Esophagus squamous epithelium (tissue), 5 donors: ENCODE data around the gene C3orf62. TPM values are rescaled to one million over a fixed set of nuclear protein-coding genes. Genes with fewer than 3 reads are reported as not detected.

Source experiments
- DNase-seq: peaks from one replicate; lab custom pipeline; 2025; lab: John Stamatoyannopoulos, UW
- H3K27ac ChIP-seq, 4 donors: fragments of 200-600 bp; sonication (generic); one replicate each; pipeline ENCODE4 v1.5.1; 2016 to 2019; ENCODE audit warnings: mild to moderate bottlenecking in 1 of 4
- H3K27me3 ChIP-seq, 4 donors: fragments of 200-600 bp; sonication (generic); 1 replicate in 3 of 4; 2 replicates in 1 of 4; pipeline versions ENCODE4 v1.5.1 to v1.6.0; 2017 to 2021; ENCODE audit warnings: antibody characterized with exemption in 1 of 4
- H3K36me3 ChIP-seq, 3 donors: fragments of 200-600 bp; sonication (generic); one replicate each; pipeline ENCODE4 v1.5.1; 2016 to 2019
- H3K4me1 ChIP-seq, 3 donors: fragments of 200-600 bp; sonication (generic); one replicate each; pipeline ENCODE4 v1.5.1; 2017 to 2019
- H3K4me3 ChIP-seq, 4 donors: fragments of 200-600 bp; sonication (generic); 1 replicate in 3 of 4; 2 replicates in 1 of 4; pipeline ENCODE4 v1.5.1; 2016 to 2019; ENCODE audit warnings: mild to moderate bottlenecking in 2 of 4, moderate library complexity in 1 of 4
- H3K9me3 ChIP-seq, 3 donors: fragments of 200-600 bp; sonication (generic); one replicate each; pipeline ENCODE4 v1.5.1; 2016 to 2019
- POLR2A ChIP-seq, 4 donors: fragments of 450-650 bp; IDR thresholded peaks; one replicate each; pipeline ENCODE4 v1.6.1; 2017; ENCODE audit warnings: antibody characterized with exemption in 4 of 4, mild to moderate bottlenecking in 4 of 4, moderate library complexity in 3 of 4
- WGBS, 2 donors: methylation state at CpG; one replicate each; pipeline ENCODE4 v1.1.5; 2018; 5-methylcytosine and 5-hydroxymethylcytosine counted together
- intact Hi-C: fragments of 100-400 bp; cut with DNase I; formaldehyde crosslinking; loops from one replicate; pipeline ENCODE4 v1.15.0; 2022
- total RNA-seq, 4 donors: library from RNA; depleted of rRNA; stranded (reverse); fragments of >200 nt; gene quantifications; one replicate each; pipeline ENCODE4 v1.1.0, GENCODE V29; 2016
- TF ChIP-seq, protein P1 (sequence below), 6 experiments: fragments of 450-650 bp in 4 of 6; fragments of 200-600 bp in 2 of 6; sonication (generic) in 2 of 6; IDR thresholded peaks; one replicate each; pipeline ENCODE4 v1.5.1; 2016 to 2019; ENCODE audit warnings: antibody characterized with exemption in 6 of 6, mild to moderate bottlenecking in 4 of 6, moderate library complexity in 4 of 6
- donor health status: DM: yes; HTN: yes; CAD: no.

Gene C3orf62
- total RNA-seq, 4 donors from 2014 or later: 1.8 to 3.6 (median 3.0) TPM

DNA sequence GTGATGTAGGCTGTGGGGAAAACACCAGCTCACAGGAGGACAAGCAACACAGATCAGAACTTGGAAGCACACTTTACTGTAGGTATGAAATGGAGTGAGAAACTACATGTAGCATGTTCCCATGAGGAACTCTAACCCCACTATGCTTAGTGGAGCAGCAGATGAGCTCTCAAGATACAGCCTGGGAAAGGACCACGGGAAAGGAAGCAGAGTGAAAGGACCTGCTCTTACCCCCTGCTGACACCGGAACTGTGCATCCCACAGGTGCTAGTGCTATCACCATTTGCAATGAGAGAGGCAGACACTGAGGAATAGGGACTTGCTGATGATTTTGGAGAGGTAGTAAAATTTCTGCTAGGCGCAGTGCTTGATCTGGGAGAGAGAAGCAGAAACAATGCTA, 34.3 kb upstream of the C3orf62 start:
- intact Hi-C loops: no loop called here
- no peak overlapping the region for H3K4me3 ChIP-seq
- no peak for TF ChIP-seq POLR2A (IDR thresholded peaks at IDR 0.05)
- TF ChIP-seq, protein P1, sequence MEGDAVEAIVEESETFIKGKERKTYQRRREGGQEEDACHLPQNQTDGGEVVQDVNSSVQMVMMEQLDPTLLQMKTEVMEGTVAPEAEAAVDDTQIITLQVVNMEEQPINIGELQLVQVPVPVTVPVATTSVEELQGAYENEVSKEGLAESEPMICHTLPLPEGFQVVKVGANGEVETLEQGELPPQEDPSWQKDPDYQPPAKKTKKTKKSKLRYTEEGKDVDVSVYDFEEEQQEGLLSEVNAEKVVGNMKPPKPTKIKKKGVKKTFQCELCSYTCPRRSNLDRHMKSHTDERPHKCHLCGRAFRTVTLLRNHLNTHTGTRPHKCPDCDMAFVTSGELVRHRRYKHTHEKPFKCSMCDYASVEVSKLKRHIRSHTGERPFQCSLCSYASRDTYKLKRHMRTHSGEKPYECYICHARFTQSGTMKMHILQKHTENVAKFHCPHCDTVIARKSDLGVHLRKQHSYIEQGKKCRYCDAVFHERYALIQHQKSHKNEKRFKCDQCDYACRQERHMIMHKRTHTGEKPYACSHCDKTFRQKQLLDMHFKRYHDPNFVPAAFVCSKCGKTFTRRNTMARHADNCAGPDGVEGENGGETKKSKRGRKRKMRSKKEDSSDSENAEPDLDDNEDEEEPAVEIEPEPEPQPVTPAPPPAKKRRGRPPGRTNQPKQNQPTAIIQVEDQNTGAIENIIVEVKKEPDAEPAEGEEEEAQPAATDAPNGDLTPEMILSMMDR (IDR thresholded peaks at IDR 0.05): no peak
- H3K9me3 ChIP-seq: no peaks in the 10 kb centered on the region
- H3K27me3 ChIP-seq: no peaks in the 10 kb centered on the region
- H3K27ac ChIP-seq: no peak overlapping the region
- no peak for DNase-seq
- WGBS, 2 donors: 95 to 100% methylated on average over 3 of the region's 3 CpGs
- H3K36me3 ChIP-seq: peaks cover 0 to 100% (median 36%) of the 10 kb centered on the region in 3 donors
- peaks cover 0 to 8% (median 2%) of the 10 kb centered on the region in 3 donors for H3K4me1 ChIP-seq

DNA sequence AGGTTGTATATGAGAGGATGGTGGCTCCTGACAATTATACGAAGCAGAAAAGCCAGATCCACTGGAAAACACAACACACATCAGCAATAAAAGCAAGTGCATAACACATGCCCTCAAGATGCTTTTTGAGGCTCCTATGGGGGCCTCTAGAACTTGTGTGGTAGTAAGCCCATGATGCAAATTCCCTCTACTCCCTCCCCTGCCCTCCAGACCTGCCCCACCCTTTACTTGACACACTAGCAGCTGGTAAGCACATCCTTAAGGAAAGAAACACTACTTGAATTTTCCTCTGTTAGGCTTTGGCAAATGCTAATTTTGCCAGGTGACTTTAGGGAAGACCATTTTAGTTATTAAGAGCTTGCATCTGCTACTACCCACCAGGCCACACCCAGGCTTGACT, 33.6 kb upstream of the C3orf62 start:
- no peaks in the 10 kb centered on the region for H3K9me3 ChIP-seq
- intact Hi-C loops: no loop called here
- peaks cover 0 to 100% (median 37%) of the 10 kb centered on the region in 3 donors for H3K36me3 ChIP-seq
- H3K4me3 ChIP-seq: no peak overlapping the region
- no peak for TF ChIP-seq POLR2A (IDR thresholded peaks at IDR 0.05)
- TF ChIP-seq, protein P1 (IDR thresholded peaks at IDR 0.05): no peak
- no peak overlapping the region for H3K27ac ChIP-seq
- WGBS, 2 donors: 100% methylated on average over 1 of the region's 1 CpG
- no peaks in the 10 kb centered on the region for H3K27me3 ChIP-seq
- no peak for DNase-seq
- peaks cover 0 to 8% (median 2%) of the 10 kb centered on the region in 3 donors for H3K4me1 ChIP-seq

DNA sequence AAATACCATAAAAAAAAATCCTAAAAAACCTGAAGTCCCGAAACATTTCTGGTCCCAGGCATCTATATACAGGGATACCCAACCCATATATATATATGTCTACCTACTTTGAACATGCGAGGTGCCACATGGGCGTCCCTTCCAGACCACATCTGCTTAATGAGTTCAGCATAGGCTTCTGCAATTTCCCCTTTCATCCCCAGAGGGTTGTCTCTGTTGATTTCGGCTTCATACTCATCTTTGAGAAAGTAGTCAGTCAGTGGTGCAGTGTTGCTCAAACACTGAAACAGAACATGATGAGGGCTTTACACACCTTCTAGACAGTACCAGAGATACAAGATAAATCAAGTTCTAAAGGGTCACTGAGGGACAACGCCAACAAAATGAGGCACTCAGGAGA, 28.6 kb upstream of the C3orf62 start:
- Histone ChIP-seq H3K4me1 (peaks cover 0 to 5% (median 0%) of the 10 kb centered on the region in 3 donors), H3K9me3 (no peaks in the 10 kb centered on the region), H3K27me3 (no peaks in the 10 kb centered on the region), H3K27ac (no peak overlapping the region), H3K4me3 (no peak overlapping the region), H3K36me3 (peaks cover 15 to 100% (median 41%) of the 10 kb centered on the region in 3 donors)
- intact Hi-C loops: no loop called here
- TF ChIP-seq POLR2A (IDR thresholded peaks at IDR 0.05): no peak
- TF ChIP-seq, protein P1 (IDR thresholded peaks at IDR 0.05): no peak
- 94% methylated on average over 5 of the region's 5 CpGs for WGBS, 2 donors
- DNase-seq: no peak

DNA sequence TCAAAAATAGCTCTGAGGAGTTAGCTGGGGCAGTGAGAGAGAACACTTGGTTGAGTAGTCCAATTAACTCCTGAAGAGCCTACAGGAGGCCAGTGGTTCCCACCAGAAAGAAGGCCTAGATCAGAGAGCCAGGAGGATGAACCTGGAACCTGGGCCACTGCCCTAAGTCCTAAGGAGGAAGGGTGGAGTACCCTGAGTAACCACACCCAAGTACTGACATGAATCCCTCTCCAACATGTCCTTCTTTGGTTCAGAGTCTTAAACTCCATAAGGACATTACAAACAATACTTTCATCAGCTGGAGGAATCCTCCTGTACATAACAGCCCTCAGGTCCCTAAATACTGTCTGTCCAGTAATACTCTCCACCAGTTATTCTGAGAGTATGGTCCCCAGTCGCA, 25.6 kb upstream of the C3orf62 start:
- H3K36me3 ChIP-seq: peaks cover 35 to 100% (median 52%) of the 10 kb centered on the region in 3 donors
- intact Hi-C loops: no loop called here
- WGBS, 2 donors: 89 to 100% methylated on average over 1 of the region's 1 CpG

DNA sequence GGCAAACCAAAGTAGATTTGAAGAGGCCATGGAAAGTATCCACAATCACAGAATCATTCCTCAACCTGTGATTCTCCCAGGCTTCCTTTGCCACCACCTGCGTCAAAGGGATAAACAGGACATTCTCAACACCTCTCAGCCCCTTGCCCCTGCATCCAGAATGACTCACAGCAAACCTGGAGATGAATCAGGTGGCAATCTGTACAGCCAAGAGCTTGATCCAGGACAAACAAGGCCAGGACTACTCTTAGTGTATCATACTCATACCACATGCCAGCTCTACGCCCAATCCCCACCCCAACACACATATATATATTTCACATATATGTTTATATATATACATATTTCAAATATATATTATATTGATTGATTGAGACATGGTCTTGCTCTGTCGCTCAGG, 23.6 kb upstream of the C3orf62 start:
- Histone ChIP-seq H3K4me3 (no peak overlapping the region), H3K27ac (no peak overlapping the region), H3K4me1 (peaks cover 16 to 36% (median 20%) of the 10 kb centered on the region in 3 donors), H3K36me3 (peaks cover 39 to 99% (median 51%) of the 10 kb centered on the region in 3 donors), H3K9me3 (no peaks in the 10 kb centered on the region), H3K27me3 (no peaks in the 10 kb centered on the region)
- no peak for DNase-seq
- intact Hi-C loops: no loop called here
- 100% methylated on average over 3 of the region's 3 CpGs for WGBS, 2 donors
- TF ChIP-seq, protein P1 (IDR thresholded peaks at IDR 0.05): no peak
- no peak for TF ChIP-seq POLR2A (IDR thresholded peaks at IDR 0.05)

More for the DNA sequence above, 25.6 kb upstream of the C3orf62 start:
- Histone ChIP-seq H3K4me3 (no peak overlapping the region), H3K27me3 (no peaks in the 10 kb centered on the region), H3K27ac (no peak overlapping the region), H3K4me1 (peaks cover 5 to 16% (median 6%) of the 10 kb centered on the region in 3 donors), H3K9me3 (no peaks in the 10 kb centered on the region)
- TF ChIP-seq, protein P1 (IDR thresholded peaks at IDR 0.05): no peak
- TF ChIP-seq POLR2A (IDR thresholded peaks at IDR 0.05): no peak
- DNase-seq: no peak
